ENCODE measurements around the gene TBC1D25. TPM values are rescaled to one million over a fixed set of nuclear protein-coding genes. Genes with fewer than 3 reads are reported as not detected.
"Not testable (repeated sequence)": the region's sequence is repeated elsewhere in the genome, so short reads cannot be mapped to it uniquely, and the experiment has no call there.

The TBC1D25 gene
- total RNA-seq, 1 donor = 10.1 TPM

DNA sequence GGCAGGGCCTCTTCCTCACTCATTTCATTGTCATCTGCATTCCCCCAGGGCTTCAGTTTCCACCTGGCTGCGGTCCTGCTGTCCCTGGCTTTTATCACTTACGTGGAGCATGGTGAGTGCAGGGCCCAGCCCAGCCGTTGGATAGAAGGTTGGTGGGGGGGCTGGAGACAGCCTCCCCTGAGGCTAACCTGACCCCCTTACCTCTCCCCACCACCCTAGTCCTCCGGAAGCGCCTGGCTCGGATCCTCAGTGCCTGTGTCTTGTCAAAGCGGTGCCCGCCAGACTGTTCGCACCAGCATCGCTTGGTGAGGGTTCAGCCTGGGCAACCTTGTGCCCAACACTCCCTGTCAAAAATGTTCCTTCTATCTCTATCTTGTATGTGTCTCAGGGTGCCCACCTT, 23.7 kb upstream of the TBC1D25 start:
- no peak for TF ChIP-seq CTCF (IDR thresholded peaks at IDR 0.05; ENCODE audit: extremely low read depth, low read depth, low read length)
- Histone ChIP-seq H3K4me1 (ENCODE audit: insufficient read depth, low read length) (no peaks in the 10 kb centered on the region), H3K9me3 (ENCODE audit: low read depth, low read length) (no peaks in the 10 kb centered on the region), H3K36me3 (ENCODE audit: insufficient read depth, low read length) (peaks cover 10% of the 10 kb centered on the region), H4K20me1 (ENCODE audit: insufficient read depth, low read length) (no peaks in the 10 kb centered on the region), H3K4me2 (ENCODE audit: insufficient read depth, low read length) (no peak overlapping the region), H2AFZ (ENCODE audit: low read length) (no peak overlapping the region), H3K27ac (ENCODE audit: low read depth, low read length) (no peak overlapping the region), H3K79me2 (ENCODE audit: insufficient read depth, low read length) (peaks cover 7% of the 10 kb centered on the region), H3K4me3 (ENCODE audit: insufficient read depth, low read length) (no peak overlapping the region), H3K27me3 (ENCODE audit: insufficient read depth, low read length) (no peaks in the 10 kb centered on the region)
- DNase-seq (ENCODE audit: insufficient read length, low spot score, missing footprints) = no peak

GRCh38 chrX:48516285-48516684, 23.2 kb upstream of the TBC1D25 start:
- H2AFZ ChIP-seq (ENCODE audit: low read length) = no peak overlapping the region
- H3K9me3 ChIP-seq (ENCODE audit: low read depth, low read length) = no peaks in the 10 kb centered on the region
- no peaks in the 10 kb centered on the region for H3K27me3 ChIP-seq (ENCODE audit: insufficient read depth, low read length)
- H3K4me2 ChIP-seq (ENCODE audit: insufficient read depth, low read length) = no peak overlapping the region
- peak; percentile 73 for DNase-seq (ENCODE audit: insufficient read length, low spot score, missing footprints)
- no peaks in the 10 kb centered on the region for H3K4me1 ChIP-seq (ENCODE audit: insufficient read depth, low read length)
- H3K79me2 ChIP-seq (ENCODE audit: insufficient read depth, low read length) = peaks cover 4% of the 10 kb centered on the region
- no peaks in the 10 kb centered on the region for H4K20me1 ChIP-seq (ENCODE audit: insufficient read depth, low read length)
- no peak overlapping the region for H3K27ac ChIP-seq (ENCODE audit: low read depth, low read length)
- no peak for TF ChIP-seq CTCF (IDR thresholded peaks at IDR 0.05; ENCODE audit: extremely low read depth, low read depth, low read length)
- H3K36me3 ChIP-seq (ENCODE audit: insufficient read depth, low read length) = peaks cover 10% of the 10 kb centered on the region
- no peak overlapping the region for H3K4me3 ChIP-seq (ENCODE audit: insufficient read depth, low read length)

DNA sequence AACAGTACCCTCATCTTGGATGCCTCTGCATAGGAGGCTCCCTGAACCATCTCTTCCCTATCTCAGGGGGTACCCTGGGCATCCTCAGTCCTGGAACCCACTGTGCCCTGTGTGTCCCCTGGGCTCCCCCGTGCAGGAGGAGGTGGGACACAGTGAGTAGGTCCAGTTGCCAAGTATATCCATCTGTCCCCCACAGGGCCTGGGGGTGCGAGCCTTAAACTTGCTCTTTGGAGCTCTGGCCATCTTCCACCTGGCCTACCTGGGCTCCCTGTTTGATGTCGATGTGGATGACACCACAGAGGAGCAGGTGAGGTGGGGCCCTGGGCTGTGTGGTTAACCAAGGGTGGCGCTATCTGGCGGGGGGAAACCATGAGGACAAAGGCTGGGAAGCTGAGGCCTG, 22.5 kb upstream of the TBC1D25 start:
- H4K20me1 ChIP-seq (ENCODE audit: insufficient read depth, low read length) = no peaks in the 10 kb centered on the region
- TF ChIP-seq CTCF (IDR thresholded peaks at IDR 0.05; ENCODE audit: extremely low read depth, low read depth, low read length) = no peak
- no peak overlapping the region for H2AFZ ChIP-seq (ENCODE audit: low read length)
- H3K4me3 ChIP-seq (ENCODE audit: insufficient read depth, low read length) = no peak overlapping the region
- H3K9me3 ChIP-seq (ENCODE audit: low read depth, low read length) = no peaks in the 10 kb centered on the region
- peak; percentile 71 for DNase-seq (ENCODE audit: insufficient read length, low spot score, missing footprints)
- no peaks in the 10 kb centered on the region for H3K27me3 ChIP-seq (ENCODE audit: insufficient read depth, low read length)
- peaks cover 10% of the 10 kb centered on the region for H3K36me3 ChIP-seq (ENCODE audit: insufficient read depth, low read length)
- peaks cover 3% of the 10 kb centered on the region for H3K79me2 ChIP-seq (ENCODE audit: insufficient read depth, low read length)
- H3K4me2 ChIP-seq (ENCODE audit: insufficient read depth, low read length) = no peak overlapping the region
- H3K27ac ChIP-seq (ENCODE audit: low read depth, low read length) = no peak overlapping the region
- no peaks in the 10 kb centered on the region for H3K4me1 ChIP-seq (ENCODE audit: insufficient read depth, low read length)

DNA sequence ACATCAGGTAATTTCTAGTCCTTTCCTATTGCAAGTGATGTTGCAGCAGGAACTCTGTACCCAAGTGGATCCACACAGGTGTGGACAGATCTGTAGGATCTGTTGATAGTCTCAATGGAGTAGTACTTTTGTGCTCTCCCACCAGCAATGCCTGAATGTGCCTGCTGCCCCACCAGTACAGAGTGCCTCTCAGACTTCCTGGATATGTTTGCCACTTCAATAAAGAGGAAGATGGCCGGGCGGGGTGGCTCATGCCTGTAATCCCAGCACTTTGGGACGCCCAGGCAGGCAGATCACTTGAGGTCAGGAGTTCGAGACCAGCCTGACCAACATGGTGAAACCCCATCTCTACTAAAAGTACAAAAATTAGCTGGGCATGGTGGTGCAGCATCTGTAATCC, 20.0 kb upstream of the TBC1D25 start:
- Histone ChIP-seq H3K36me3 (ENCODE audit: insufficient read depth, low read length) (peaks cover 13% of the 10 kb centered on the region), H3K79me2 (ENCODE audit: insufficient read depth, low read length) (peaks cover 11% of the 10 kb centered on the region)
- H3K4me2 ChIP-seq (ENCODE audit: insufficient read depth, low read length); H3K9me3 ChIP-seq (ENCODE audit: low read depth, low read length); H3K4me1 ChIP-seq (ENCODE audit: insufficient read depth, low read length); H4K20me1 ChIP-seq (ENCODE audit: insufficient read depth, low read length); H3K27me3 ChIP-seq (ENCODE audit: insufficient read depth, low read length); DNase-seq (ENCODE audit: insufficient read length, low spot score, missing footprints); H3K4me3 ChIP-seq (ENCODE audit: insufficient read depth, low read length); H2AFZ ChIP-seq (ENCODE audit: low read length); H3K27ac ChIP-seq (ENCODE audit: low read depth, low read length): not testable (repeated sequence)
